ENCODE data around the gene SH2D2A.

DNA sequence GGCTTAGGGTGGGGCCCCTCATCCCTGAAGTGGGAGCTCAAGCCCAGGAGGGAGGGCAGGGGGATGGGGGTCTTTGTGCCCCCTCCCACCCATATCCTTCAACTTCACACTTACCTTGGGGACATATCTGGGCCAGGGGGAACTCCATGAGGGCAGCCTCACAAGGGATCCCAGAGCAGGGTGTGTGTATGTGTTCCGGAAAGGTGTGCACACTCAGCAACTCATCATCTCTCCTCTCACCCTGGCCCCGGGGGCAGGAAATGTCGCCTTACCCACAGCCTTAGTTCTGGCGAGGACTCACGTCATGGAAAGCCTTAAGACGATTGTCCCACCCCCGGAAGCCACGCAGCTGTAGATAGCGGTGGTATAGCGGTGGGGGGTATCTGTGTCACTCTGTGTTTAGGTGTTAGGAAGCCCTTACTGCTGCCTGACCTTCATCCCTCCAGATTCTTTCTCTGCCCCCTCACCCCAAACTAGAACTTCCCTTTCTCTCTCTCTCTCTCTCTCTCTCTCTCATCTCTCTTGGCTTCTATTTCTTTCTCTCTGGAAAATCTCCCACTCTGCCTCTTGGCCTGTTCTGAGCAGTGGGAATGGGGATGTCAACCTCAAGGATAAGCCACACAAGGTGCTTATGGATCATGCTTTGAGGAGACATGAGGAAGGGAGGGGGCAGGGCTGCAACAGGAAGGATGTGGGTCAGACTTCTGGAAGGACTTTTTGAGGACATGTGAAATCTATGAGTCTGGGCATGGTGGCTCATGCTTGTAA is at the start of gene SH2D2A:
- TF ChIP-seq POLR2AphosphoS5 (IDR thresholded peaks at IDR 0.05) (no peak), EP300 (conservative IDR thresholded peaks at IDR 0.05; ENCODE audit: poor library complexity, severe bottlenecking) (no peak), CTCF (IDR thresholded peaks at IDR 0.05; ENCODE audit: poor library complexity, severe bottlenecking) (no peak)
